Measurements from ENCODE around the gene SWI5.

- no peak for TF ChIP-seq POLR2A (IDR thresholded peaks at IDR 0.05; ENCODE audit: low read depth, low read length)
- no peak for TF ChIP-seq TAF1 (IDR thresholded peaks at IDR 0.05; ENCODE audit: borderline replicate concordance, low read depth, low read length)
- TF ChIP-seq POLR2AphosphoS5 (IDR thresholded peaks at IDR 0.05; ENCODE audit: low read depth, low read length) = no peak
Observed at GRCh38 chr9:128314697-128315096, 38.6 kb downstream of the SWI5 start.
